ENCODE measurements around the gene TALDO1.

- TF ChIP-seq, protein P1, sequence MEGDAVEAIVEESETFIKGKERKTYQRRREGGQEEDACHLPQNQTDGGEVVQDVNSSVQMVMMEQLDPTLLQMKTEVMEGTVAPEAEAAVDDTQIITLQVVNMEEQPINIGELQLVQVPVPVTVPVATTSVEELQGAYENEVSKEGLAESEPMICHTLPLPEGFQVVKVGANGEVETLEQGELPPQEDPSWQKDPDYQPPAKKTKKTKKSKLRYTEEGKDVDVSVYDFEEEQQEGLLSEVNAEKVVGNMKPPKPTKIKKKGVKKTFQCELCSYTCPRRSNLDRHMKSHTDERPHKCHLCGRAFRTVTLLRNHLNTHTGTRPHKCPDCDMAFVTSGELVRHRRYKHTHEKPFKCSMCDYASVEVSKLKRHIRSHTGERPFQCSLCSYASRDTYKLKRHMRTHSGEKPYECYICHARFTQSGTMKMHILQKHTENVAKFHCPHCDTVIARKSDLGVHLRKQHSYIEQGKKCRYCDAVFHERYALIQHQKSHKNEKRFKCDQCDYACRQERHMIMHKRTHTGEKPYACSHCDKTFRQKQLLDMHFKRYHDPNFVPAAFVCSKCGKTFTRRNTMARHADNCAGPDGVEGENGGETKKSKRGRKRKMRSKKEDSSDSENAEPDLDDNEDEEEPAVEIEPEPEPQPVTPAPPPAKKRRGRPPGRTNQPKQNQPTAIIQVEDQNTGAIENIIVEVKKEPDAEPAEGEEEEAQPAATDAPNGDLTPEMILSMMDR (IDR thresholded peaks at IDR 0.05; ENCODE audit: low read depth, low read length, missing input control), result no peak
- no peak for TF ChIP-seq TAF1 (conservative IDR thresholded peaks at IDR 0.05)
Measured at GRCh38 chr11:749731-750130, 2.5 kb downstream of the TALDO1 start.
